Activated T-helper 1 cell treated with anti-CD3 and anti-CD28 coated beads, Interleukin-12 subunit alpha, Interleukin-12 subunit beta, Interleukin-2, Interleukin-4 antibody, amounts not matched to agents 30 ng/mL and 10 ng/mL and 1 ng/mL, durations not matched to agents 14 hours and 24 hours and 36 hours (primary cell): ENCODE measurements around the gene GPR31. TPM values are rescaled to one million over a fixed set of nuclear protein-coding genes. Genes with fewer than 3 reads are reported as not detected.

Experiments
- DNase-seq: peaks from one replicate; pipeline ENCODE4 v3.0.0; 2021; ENCODE audit warnings: low spot score
- H3K27ac Mint-ChIP-seq: one replicate; pipeline ENCODE4 v1.8.0; 2021; ENCODE audit warnings: mild to moderate bottlenecking, mixed read lengths
- H3K27me3 Mint-ChIP-seq: one replicate; pipeline ENCODE4 v1.8.0; 2022; ENCODE audit warnings: mild to moderate bottlenecking, moderate library complexity, mixed read lengths; ENCODE audit not compliant: insufficient read depth
- H3K36me3 Mint-ChIP-seq: one replicate; pipeline ENCODE4 v1.8.0; 2021; ENCODE audit warnings: low read depth, mixed read lengths
- H3K4me1 Mint-ChIP-seq: one replicate; pipeline ENCODE4 v1.8.0; 2021; ENCODE audit warnings: low read depth, mixed read lengths
- H3K4me3 Mint-ChIP-seq: one replicate; pipeline ENCODE4 v1.8.0; 2021; ENCODE audit warnings: mild to moderate bottlenecking, moderate library complexity, mixed read lengths
- H3K9me3 Mint-ChIP-seq: one replicate; pipeline ENCODE4 v1.8.0; 2021; ENCODE audit warnings: mixed read lengths
- intact Hi-C: fragments of 100-400 bp; cut with micrococcal nuclease; formaldehyde crosslinking; loops from one replicate; pipeline ENCODE4 v1.15.1; 2024
- total RNA-seq: library from RNA; stranded (reverse); gene quantifications from 2 replicates; pipeline ENCODE4 v1.2.3, GENCODE V29; 2022

The GPR31 gene
- total RNA-seq, 1 donor from 2014 or later, result not detected

DNA sequence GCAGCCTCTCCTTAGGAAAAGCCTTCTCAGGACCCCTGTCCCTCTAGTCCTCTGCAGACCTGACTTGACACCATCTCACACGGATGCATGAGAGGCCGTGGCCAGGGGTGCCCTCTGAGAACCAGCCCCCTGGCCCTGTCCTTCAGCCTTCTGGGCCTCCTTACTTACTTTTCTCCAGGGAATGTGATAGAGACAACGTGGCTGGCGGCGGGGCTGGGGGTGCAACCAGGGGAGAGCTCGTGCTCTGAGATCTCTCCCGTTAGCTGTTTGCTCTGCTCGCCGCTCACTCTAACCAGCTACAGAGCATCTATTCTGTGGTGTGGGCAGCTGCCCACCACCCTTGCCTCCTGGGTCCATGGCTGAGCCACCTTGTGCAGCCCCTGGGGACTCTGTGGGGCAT is 14.7 kb downstream of the GPR31 start:
- Mint-ChIP-seq H3K27ac (no peak overlapping the region), H3K27me3 (peaks cover 2% of the 10 kb centered on the region), H3K4me3 (no peak overlapping the region), H3K36me3 (no peaks in the 10 kb centered on the region), H3K4me1 (no peaks in the 10 kb centered on the region), H3K9me3 (no peaks in the 10 kb centered on the region)
- DNase-seq, result no peak
- intact Hi-C loops, result loop anchor here (5.0 kb wide), 1 partner anchor 146 kb away; the partner anchor contains the start of gene CEP43

DNA sequence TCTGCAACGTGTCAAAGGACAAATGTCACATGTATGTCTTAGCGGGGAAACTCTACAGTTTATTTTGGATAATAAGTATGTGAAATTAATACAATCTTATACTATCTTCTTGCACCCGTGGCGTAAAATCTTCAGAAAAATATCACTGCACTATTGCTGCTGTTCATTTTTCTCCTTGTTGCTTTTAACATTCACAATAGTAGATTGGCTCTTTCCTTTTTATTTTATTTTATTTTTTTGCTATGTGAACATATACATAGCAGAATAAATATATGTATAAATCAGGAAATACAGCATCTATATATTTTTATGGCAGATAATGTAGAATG is 15.4 kb downstream of the GPR31 start:
- intact Hi-C loops, result loop anchor here (1.0 to 5.0 kb wide), 4 partner anchors 62 to 367 kb away; partner anchors contain the start of gene CEP43
- Mint-ChIP-seq H3K9me3 (no peaks in the 10 kb centered on the region), H3K4me1 (no peaks in the 10 kb centered on the region), H3K36me3 (no peaks in the 10 kb centered on the region), H3K27ac (no peak overlapping the region), H3K4me3 (no peak overlapping the region), H3K27me3 (peaks cover 6% of the 10 kb centered on the region)
- DNase-seq, result no peak

DNA sequence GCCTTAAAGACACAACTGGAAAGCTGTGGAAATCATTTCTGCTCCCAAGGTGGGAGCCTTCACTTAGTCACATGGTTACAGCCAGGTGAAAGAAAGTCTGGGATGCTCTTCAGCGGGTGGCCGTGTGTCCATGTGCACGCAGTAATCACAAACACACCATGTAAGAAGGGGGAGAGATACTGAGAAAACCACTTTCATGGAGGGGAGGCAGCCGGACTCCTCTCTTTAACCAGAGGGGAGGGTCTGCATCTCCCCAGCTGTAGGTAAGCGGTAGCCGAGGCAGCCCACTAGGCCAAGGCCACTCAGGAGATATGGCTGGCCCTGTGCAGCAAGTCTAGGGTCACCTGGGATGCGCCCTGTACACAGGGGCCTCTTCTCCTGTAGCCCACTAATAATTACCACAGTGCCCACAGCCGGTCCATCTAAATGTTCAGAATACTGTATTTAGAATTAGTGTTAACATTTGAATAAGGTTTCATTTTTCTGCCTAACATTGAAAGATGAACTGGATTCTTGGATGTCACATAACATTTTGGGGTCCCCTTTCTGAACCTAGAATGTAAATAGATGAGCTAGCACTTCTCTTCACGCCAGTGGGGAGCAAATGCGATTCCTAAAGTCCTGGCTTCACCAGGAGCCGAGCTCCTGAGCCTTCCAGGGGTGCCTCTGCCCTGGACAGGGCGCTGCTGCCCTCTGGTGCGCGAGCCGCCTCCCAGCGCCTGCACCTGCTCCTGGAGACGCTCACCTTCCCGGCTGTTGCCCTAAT is 15.9 kb downstream of the GPR31 start:
- H3K27me3 Mint-ChIP-seq, result peaks cover 6% of the 10 kb centered on the region
- no peaks in the 10 kb centered on the region for H3K4me1 Mint-ChIP-seq
- intact Hi-C loops, result loop anchor here (1.0 to 5.0 kb wide), 4 partner anchors 62 to 367 kb away; partner anchors contain the start of gene CEP43
- H3K27ac Mint-ChIP-seq, result no peak overlapping the region
- H3K36me3 Mint-ChIP-seq, result no peaks in the 10 kb centered on the region
- no peaks in the 10 kb centered on the region for H3K9me3 Mint-ChIP-seq
- DNase-seq, result peak; percentile 8
- no peak overlapping the region for H3K4me3 Mint-ChIP-seq

DNA sequence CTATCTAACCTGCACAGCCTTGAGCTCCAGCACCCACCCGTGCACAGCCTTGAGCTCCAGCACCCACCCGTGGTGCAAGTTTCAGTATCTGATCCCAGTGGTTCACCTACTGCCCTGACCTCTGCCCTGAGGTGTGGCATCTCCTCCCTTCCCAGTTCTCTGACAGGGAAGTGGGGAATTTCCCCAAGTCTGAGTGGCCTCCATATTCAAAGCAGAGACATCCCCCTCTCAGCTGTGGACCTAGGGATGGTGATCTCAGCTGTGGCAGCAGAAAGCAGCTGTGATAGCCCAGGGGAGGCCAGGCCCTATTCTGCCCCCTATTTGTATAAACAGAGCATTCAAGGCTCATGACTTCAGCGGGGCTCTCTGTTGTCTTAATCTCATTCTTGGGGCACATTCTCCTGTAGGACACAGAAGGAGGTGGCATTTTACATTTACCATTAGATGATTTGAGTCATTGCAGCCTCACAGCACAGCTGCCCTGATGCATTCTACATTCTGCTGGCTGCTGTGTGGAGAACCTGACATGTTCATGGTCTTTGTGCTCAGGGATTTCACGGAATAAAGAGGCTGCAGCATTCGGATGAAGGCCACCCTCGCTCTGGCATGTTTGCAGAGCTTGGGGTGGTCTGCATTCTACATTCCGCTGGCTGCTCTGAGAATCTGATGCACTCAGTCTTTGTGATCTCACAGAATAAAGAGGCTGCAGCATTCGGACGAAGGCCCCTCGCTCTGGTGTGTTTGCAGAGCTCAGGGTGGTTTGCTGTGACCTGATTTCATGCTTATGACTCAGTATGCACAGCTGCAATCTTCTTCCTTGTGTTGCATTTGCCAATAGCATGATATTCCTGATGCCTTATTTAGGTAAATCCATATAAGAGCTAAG is 16.9 kb downstream of the GPR31 start:
- no peak for DNase-seq
- Mint-ChIP-seq H3K27me3 (peaks cover 11% of the 10 kb centered on the region), H3K9me3 (no peaks in the 10 kb centered on the region), H3K4me1 (no peaks in the 10 kb centered on the region), H3K36me3 (no peaks in the 10 kb centered on the region), H3K27ac (no peak overlapping the region), H3K4me3 (no peak overlapping the region)
- intact Hi-C loops, result loop anchor here (5.0 kb wide), 1 partner anchor 144 kb away; the partner anchor contains the start of gene CEP43

DNA sequence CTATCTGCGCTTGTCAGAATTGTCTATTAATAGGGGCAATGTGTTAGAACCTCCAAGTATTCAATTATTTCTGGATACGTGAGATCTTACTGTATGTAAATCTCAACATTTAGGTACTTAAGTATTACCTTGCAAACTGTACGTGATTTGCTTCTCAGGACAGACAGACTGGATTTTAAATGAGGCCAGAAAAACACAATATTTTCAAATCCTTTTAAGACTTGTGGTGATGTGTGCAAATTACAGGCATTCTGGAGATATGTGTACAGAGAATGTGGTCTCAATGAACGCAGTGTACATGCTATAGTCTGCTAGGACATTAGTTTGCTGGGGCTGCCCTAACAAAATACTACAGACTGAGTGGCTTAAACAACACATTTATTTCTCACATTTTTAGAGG is 18.0 kb downstream of the GPR31 start:
- Mint-ChIP-seq H3K4me3 (no peak overlapping the region), H3K9me3 (no peaks in the 10 kb centered on the region), H3K36me3 (no peaks in the 10 kb centered on the region), H3K4me1 (no peaks in the 10 kb centered on the region), H3K27ac (no peak overlapping the region), H3K27me3 (peaks cover 13% of the 10 kb centered on the region)
- intact Hi-C loops, result loop anchor here (5.0 kb wide), 1 partner anchor 142 kb away; the partner anchor contains the start of gene CEP43
- DNase-seq, result no peak

DNA sequence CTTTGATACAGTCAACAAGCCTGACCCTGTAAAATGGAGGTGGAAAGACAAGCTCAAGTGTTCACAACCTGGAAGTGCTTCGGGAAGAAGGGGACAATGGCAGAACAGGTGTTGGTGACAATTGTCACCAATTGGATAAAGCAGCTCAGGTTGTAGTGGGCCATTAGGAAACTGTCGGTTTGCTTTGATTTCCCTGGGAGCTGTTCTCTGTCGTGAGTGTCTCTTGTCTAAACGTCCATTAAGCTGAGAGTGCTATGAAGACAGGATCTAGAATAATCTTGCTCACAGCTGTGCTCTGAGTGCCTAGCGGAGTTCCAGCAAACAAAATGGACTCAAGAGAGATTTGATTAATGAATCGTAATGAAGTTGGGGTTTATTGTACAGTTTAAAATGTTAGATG is 19.9 kb downstream of the GPR31 start:
- Mint-ChIP-seq H3K27me3 (peaks cover 13% of the 10 kb centered on the region), H3K36me3 (no peaks in the 10 kb centered on the region), H3K27ac (no peak overlapping the region), H3K4me1 (no peaks in the 10 kb centered on the region), H3K9me3 (no peaks in the 10 kb centered on the region), H3K4me3 (no peak overlapping the region)
- DNase-seq, result no peak
- intact Hi-C loops, result no loop called here

DNA sequence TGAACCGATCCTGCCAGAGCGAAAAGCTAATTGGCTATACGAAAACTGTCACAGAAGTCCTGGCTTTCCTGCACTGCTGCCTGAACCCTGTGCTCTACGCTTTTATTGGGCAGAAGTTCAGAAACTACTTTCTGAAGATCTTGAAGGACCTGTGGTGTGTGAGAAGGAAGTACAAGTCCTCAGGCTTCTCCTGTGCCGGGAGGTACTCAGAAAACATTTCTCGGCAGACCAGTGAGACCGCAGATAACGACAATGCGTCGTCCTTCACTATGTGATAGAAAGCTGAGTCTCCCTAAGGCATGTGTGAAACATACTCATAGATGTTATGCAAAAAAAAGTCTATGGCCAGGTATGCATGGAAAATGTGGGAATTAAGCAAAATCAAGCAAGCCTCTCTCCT is 20.7 kb downstream of the GPR31 start:
- H3K4me1 Mint-ChIP-seq, result no peaks in the 10 kb centered on the region
- H3K9me3 Mint-ChIP-seq, result no peaks in the 10 kb centered on the region
- no peak overlapping the region for H3K4me3 Mint-ChIP-seq
- peaks cover 13% of the 10 kb centered on the region for H3K27me3 Mint-ChIP-seq
- intact Hi-C loops, result no loop called here
- H3K27ac Mint-ChIP-seq, result no peak overlapping the region
- no peaks in the 10 kb centered on the region for H3K36me3 Mint-ChIP-seq
- DNase-seq, result no peak

DNA sequence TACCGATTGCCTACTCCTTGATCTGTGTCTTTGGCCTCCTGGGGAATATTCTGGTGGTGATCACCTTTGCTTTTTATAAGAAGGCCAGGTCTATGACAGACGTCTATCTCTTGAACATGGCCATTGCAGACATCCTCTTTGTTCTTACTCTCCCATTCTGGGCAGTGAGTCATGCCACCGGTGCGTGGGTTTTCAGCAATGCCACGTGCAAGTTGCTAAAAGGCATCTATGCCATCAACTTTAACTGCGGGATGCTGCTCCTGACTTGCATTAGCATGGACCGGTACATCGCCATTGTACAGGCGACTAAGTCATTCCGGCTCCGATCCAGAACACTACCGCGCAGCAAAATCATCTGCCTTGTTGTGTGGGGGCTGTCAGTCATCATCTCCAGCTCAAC is 21.4 kb downstream of the GPR31 start:
- Mint-ChIP-seq H3K27me3 (peaks cover 13% of the 10 kb centered on the region), H3K27ac (no peak overlapping the region), H3K4me3 (no peak overlapping the region), H3K4me1 (no peaks in the 10 kb centered on the region), H3K36me3 (no peaks in the 10 kb centered on the region), H3K9me3 (no peaks in the 10 kb centered on the region)
- no peak for DNase-seq
- intact Hi-C loops, result no loop called here

DNA sequence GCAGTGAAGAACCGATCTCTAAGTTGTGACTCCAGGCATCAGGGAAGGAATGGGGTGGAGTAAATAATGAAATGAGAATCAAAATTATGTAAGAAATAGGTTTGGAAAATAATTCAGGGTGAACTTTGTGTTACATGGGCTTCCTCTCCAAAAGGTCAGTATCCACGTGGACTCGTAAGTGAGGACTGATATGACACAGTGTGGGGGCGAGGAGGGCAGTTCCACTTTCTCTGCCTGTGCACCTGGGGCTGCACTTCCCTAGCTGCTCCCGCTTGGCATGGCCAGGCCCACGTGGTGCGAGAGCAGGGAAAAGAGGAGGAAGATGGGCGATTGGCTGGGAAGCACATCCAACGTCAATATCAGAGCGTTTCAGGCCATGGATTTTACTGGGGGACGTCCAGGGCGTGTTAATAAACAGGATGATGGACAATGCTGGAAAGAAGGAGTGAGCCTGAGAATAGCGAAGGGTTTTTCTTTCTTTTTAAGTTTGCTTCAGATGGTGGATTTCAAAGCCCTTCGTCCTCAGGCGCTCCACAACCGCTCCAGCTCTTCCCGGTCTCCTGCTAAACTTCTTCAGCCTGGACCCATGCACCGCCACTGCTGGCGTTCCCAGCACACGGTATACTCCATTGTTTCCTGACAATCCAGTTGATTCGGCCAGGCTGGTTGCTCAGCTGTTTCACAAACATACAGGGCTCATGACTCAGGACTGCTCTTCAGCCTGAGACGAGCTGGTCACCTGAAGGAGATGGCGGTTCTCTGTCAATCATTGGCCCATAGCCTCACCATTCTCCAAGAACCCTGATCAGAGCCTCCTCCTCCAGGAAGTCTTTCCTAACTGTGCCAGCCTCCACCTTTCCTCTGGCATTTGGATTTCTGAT is 23.1 kb downstream of the GPR31 start:
- H3K27me3 Mint-ChIP-seq, result peaks cover 12% of the 10 kb centered on the region
- H3K36me3 Mint-ChIP-seq, result no peaks in the 10 kb centered on the region
- intact Hi-C loops, result no loop called here
- no peaks in the 10 kb centered on the region for H3K4me1 Mint-ChIP-seq
- H3K4me3 Mint-ChIP-seq, result no peak overlapping the region
- no peak overlapping the region for H3K27ac Mint-ChIP-seq
- no peak for DNase-seq
- no peaks in the 10 kb centered on the region for H3K9me3 Mint-ChIP-seq

DNA sequence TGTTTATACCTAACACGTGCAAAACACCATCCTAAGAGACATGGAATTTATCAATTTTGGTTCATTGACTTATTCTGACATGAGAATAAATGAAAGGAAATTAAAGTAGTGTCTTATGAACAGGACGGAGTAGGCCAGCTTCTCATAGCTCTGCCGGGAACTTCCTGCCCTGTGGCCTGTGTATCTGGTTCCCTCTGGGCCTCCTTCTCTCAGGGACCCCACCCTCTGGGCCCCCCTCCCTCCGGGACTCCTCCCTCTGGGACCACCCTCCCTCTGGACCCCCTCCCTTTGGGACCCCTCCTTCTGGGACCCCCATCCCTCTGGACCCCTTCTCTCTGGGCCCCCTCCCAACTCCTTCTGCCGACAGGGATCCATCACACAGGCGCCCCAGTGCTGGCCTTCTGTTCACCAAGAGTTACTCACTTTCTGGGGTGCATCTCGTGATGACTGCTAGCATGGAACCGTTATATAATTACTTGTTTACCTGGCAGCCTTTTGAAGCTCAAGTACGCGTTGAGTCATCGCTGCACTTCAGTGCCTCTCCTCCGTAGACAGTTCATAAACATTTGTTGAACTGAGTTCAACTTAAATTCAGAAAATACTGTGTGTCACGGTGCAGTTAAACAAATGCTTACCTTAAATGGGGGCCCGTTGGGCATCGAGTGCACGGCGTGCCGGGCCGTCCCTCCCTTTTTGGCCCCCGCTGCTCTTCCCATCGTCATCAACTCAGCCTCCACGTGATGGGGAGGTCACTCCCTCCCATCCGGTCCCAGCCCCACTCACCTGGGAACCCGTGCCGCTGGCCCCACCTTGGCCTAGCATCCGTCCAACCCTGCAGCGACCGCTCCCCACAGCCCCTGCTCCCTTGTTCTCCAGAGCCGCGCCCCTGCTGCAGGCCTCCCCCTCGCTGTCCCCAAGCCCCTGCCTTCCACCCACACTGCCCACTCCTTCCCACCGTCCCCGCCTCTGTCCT is 26.8 kb downstream of the GPR31 start:
- Mint-ChIP-seq H3K27ac (no peak overlapping the region), H3K4me1 (no peaks in the 10 kb centered on the region), H3K9me3 (no peaks in the 10 kb centered on the region), H3K27me3 (peaks cover 3% of the 10 kb centered on the region), H3K36me3 (no peaks in the 10 kb centered on the region), H3K4me3 (no peak overlapping the region)
- no peak for DNase-seq
- intact Hi-C loops, result no loop called here

DNA sequence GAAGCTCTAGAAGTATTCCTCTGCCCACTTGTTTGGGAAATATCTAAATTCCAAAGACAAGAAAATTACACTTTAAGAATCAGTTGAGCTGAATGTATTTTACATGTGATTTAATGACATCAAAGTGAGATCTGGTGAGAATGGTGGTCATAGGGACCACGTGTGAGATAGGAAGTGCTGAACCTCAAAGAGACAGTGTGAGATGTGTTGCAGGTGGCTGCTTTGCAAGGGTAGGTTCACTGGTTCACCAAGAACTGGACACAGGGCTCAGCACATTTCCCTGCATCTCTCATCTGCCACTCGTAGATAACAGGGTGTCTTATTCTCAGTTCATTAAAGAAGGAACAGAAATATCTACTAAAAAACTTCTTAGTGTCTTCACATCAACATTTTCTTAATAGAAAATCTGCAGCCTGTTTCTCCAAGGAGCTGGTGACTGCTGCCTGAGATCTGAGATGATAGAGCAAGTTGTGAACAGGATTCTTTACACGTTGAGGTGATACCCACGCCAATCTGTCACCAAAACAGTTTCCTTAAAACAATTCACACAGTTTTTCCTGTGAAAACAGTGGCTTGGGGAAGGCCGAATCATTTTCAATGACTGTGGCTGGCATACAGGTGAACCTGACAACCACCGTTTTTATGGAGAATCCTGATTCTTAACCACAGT is 27.6 kb downstream of the GPR31 start:
- Mint-ChIP-seq H3K4me3 (no peak overlapping the region), H3K27ac (no peak overlapping the region)

More for the DNA sequence above, 27.6 kb downstream of the GPR31 start:
- Mint-ChIP-seq H3K36me3 (no peaks in the 10 kb centered on the region), H3K9me3 (no peaks in the 10 kb centered on the region), H3K4me1 (no peaks in the 10 kb centered on the region), H3K27me3 (peaks cover under 1% of the 10 kb centered on the region)
- no peak for DNase-seq
- intact Hi-C loops, result no loop called here
